Measurements from ENCODE around the gene SULT6B1.

- TF ChIP-seq POLR2AphosphoS5 (IDR thresholded peaks at IDR 0.05; ENCODE audit: insufficient read depth in 1 of 2, low read depth in 1 of 2) (no peak), POLR2A (IDR thresholded peaks at IDR 0.05) (no peak)
- TF ChIP-seq, protein P1, sequence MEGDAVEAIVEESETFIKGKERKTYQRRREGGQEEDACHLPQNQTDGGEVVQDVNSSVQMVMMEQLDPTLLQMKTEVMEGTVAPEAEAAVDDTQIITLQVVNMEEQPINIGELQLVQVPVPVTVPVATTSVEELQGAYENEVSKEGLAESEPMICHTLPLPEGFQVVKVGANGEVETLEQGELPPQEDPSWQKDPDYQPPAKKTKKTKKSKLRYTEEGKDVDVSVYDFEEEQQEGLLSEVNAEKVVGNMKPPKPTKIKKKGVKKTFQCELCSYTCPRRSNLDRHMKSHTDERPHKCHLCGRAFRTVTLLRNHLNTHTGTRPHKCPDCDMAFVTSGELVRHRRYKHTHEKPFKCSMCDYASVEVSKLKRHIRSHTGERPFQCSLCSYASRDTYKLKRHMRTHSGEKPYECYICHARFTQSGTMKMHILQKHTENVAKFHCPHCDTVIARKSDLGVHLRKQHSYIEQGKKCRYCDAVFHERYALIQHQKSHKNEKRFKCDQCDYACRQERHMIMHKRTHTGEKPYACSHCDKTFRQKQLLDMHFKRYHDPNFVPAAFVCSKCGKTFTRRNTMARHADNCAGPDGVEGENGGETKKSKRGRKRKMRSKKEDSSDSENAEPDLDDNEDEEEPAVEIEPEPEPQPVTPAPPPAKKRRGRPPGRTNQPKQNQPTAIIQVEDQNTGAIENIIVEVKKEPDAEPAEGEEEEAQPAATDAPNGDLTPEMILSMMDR (IDR thresholded peaks at IDR 0.05) = no peak
Measured at GRCh38 chr2:37181726-37182684, 6.5 kb downstream of the SULT6B1 start.
